Sigmoid colon (tissue), 7 donors: ENCODE results near the gene ZNF462. TPM values are rescaled to one million over a fixed set of nuclear protein-coding genes. Genes with fewer than 3 reads are reported as not detected.

ENCODE experiments used
- DNase-seq: peaks from one replicate; pipeline ENCODE4 v3.0.0-alpha.2; 2019
- H3K27ac ChIP-seq, 4 donors: fragments of 200-600 bp; sonication (generic); one replicate each; pipeline ENCODE4 v1.5.1; 2016 to 2019; ENCODE audit warnings: mild to moderate bottlenecking in 1 of 4
- H3K27me3 ChIP-seq, 3 donors: fragments of 200-600 bp; sonication (generic); one replicate each; pipeline ENCODE4 v1.5.1; 2019; ENCODE audit warnings: mild to moderate bottlenecking in 1 of 3
- H3K36me3 ChIP-seq, 4 donors: fragments of 200-600 bp; sonication (generic); one replicate each; pipeline ENCODE4 v1.5.1; 2016 to 2019
- H3K4me1 ChIP-seq, 4 donors: fragments of 200-600 bp; sonication (generic); one replicate each; pipeline ENCODE4 v1.5.1; 2017 to 2019
- H3K4me3 ChIP-seq, 4 donors: fragments of 200-600 bp; sonication (generic); one replicate each; pipeline ENCODE4 v1.5.1; 2017 to 2019; ENCODE audit warnings: mild to moderate bottlenecking in 2 of 4, moderate library complexity in 1 of 4
- H3K9me3 ChIP-seq, 4 donors: fragments of 200-600 bp in 3 of 4; sonication (generic) in 3 of 4; one replicate each; pipeline versions ENCODE4 v1.5.1 to v1.6.1; 2013 to 2019
- CTCF ChIP-seq, 4 experiments: fragments of 450-650 bp in 3 of 4; fragments of 200-600 bp in 1 of 4; IDR thresholded peaks; one replicate each; pipeline ENCODE4 v1.5.1; 2016 to 2019; ENCODE audit warnings: antibody characterized with exemption in 4 of 4, mild to moderate bottlenecking in 3 of 4, moderate library complexity in 2 of 4
- EP300 ChIP-seq, 4 donors: sonication (generic); formaldehyde crosslinking; IDR thresholded peaks; one replicate each; pipeline ENCODE4 v1.6.1; 2017; ENCODE audit warnings: antibody characterized with exemption in 4 of 4
- POLR2A ChIP-seq, 2 donors: fragments of 450-650 bp; IDR thresholded peaks; one replicate each; pipeline ENCODE4 v1.6.1; 2016; ENCODE audit warnings: antibody characterized with exemption in 2 of 2, mild to moderate bottlenecking in 2 of 2, moderate library complexity in 2 of 2
- POLR2AphosphoS5 ChIP-seq, 4 donors: sonication (generic); formaldehyde crosslinking; IDR thresholded peaks; one replicate each; pipeline ENCODE4 v1.6.1; 2017; ENCODE audit warnings: antibody characterized with exemption in 4 of 4
- WGBS, 2 donors: extraction: QIAGEN DNeasy Blood & Tissue Kit; methylation state at CpG; one replicate each; pipeline ENCODE4 v1.1.7; 2013; 5-methylcytosine and 5-hydroxymethylcytosine counted together
- intact Hi-C: fragments of 100-400 bp; cut with DNase I; formaldehyde crosslinking; loops from one replicate; pipeline ENCODE4 v1.15.1; 2023
- polyA plus RNA-seq, 3 donors: library from polyadenylated mRNA; stranded (reverse); fragments of 200-250 nt; gene quantifications; one replicate each; pipeline ENCODE4 v1.2.3, GENCODE V29; 2013
- total RNA-seq, 4 donors: library from RNA; depleted of rRNA; stranded (reverse); fragments of >200 nt; gene quantifications; one replicate each; pipeline ENCODE4 v1.1.0, GENCODE V29; 2016
- donor health status: healthy with polysubstance abuse.
- donor health status: Bipolar disorder and iron deficiency.
- donor health status: healthy.

The ZNF462 gene
- total and polyA plus RNA-seq, 7 donors: 0.60 to 33.8 (median 21.7) TPM

DNA sequence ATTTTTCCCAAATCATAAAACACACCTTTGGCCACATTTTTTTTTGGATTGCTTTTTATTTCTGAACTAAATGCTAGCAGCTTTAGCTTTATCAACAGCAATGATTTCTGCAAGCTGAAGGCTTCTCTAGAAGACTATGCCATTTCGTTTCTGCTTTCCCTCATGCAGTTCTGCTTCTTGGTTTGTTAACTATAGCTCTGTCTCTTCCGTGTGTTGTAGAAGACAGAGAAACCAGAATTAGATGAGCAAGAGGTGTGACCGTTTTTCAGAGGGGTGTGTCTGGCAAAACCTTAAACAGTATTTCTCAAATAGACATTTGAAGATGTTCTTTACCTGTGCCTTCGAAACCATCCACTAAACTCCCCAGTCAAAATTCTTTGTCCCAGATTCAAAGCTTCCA lies 131.5 kb downstream of the ZNF462 start:
- intact Hi-C loops: loop anchor here (10.0 kb wide), 1 partner anchor 130 kb away; the partner anchor contains the start of gene ZNF462
- TF ChIP-seq EP300 (IDR thresholded peaks at IDR 0.05) (no peak), POLR2AphosphoS5 (IDR thresholded peaks at IDR 0.05) (no peak), CTCF (IDR thresholded peaks at IDR 0.05) (no peak), POLR2A (IDR thresholded peaks at IDR 0.05) (no peak)
- Histone ChIP-seq H3K4me1 (peaks cover 0 to 6% (median 0%) of the 10 kb centered on the region in 4 donors), H3K36me3 (peaks cover 0 to 13% (median 3%) of the 10 kb centered on the region in 4 donors), H3K27me3 (no peaks in the 10 kb centered on the region), H3K9me3 (no peaks in the 10 kb centered on the region), H3K27ac (peak overlapping the region in 1 of 4 donors; percentile 10), H3K4me3 (no peak overlapping the region)
- 70 to 78% methylated on average over 4 of the region's 4 CpGs for WGBS, 2 donors
- no peak for DNase-seq

DNA sequence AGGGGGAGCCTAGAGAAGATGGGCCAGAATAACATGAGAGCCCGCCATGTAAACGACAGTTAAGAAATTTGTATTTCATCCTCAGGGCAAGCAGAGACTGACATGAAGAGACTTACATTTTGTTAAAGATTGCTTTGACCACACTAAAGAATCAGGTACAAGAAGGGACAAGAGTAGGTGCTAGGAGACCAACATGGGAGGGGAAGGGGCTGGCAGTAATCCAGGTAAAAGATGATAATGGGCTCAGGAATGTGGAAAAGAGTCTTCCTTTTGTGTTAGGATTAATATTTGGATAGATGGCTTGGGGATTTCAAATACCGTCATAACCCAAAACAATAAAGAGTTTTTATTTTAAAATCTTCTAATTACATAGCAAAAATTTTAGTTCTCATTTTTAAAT lies 137.3 kb downstream of the ZNF462 start:
- no peak for DNase-seq
- Histone ChIP-seq H3K36me3 (peaks cover 7 to 37% (median 10%) of the 10 kb centered on the region in 4 donors), H3K4me3 (no peak overlapping the region), H3K4me1 (no peaks in the 10 kb centered on the region), H3K27ac (no peak overlapping the region), H3K27me3 (no peaks in the 10 kb centered on the region), H3K9me3 (no peaks in the 10 kb centered on the region)
- TF ChIP-seq CTCF (IDR thresholded peaks at IDR 0.05) (no peak), POLR2AphosphoS5 (IDR thresholded peaks at IDR 0.05) (no peak), POLR2A (IDR thresholded peaks at IDR 0.05) (no peak), EP300 (IDR thresholded peaks at IDR 0.05) (no peak)
- WGBS, 2 donors: 91 to 94% methylated on average over 3 of the region's 3 CpGs
- intact Hi-C loops: no loop called here

DNA sequence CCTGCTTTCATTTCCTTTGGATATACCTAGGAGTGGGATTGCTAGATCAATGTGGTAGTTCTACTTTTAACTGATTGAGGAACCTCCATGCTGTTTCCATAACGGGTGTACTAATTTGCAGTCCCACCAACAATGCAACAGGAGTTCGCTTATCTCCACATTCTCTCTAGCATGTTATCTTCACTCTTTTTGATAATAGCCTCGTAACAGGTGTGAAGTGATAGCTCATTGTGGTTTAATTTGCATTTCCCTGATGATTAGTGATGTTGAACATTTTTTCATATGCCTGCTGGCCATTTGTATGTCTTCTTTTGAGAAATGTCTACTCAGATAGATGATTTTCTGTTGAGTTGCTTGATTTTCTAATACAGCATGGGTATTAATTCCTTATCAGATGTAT lies 142.2 kb downstream of the ZNF462 start:
- TF ChIP-seq POLR2AphosphoS5 (IDR thresholded peaks at IDR 0.05) (no peak), CTCF (IDR thresholded peaks at IDR 0.05) (no peak), POLR2A (IDR thresholded peaks at IDR 0.05) (no peak)
- no peaks in the 10 kb centered on the region for H3K9me3 ChIP-seq
- H3K4me3 ChIP-seq: no peak overlapping the region
- H3K36me3 ChIP-seq: peaks cover 6 to 55% (median 11%) of the 10 kb centered on the region in 4 donors
- no peaks in the 10 kb centered on the region for H3K27me3 ChIP-seq
- no peaks in the 10 kb centered on the region for H3K4me1 ChIP-seq
- intact Hi-C loops: no loop called here
- H3K27ac ChIP-seq: no peak overlapping the region
- no peak for DNase-seq
- WGBS, 2 donors: 83 to 95% methylated on average over 3 of the region's 3 CpGs

DNA sequence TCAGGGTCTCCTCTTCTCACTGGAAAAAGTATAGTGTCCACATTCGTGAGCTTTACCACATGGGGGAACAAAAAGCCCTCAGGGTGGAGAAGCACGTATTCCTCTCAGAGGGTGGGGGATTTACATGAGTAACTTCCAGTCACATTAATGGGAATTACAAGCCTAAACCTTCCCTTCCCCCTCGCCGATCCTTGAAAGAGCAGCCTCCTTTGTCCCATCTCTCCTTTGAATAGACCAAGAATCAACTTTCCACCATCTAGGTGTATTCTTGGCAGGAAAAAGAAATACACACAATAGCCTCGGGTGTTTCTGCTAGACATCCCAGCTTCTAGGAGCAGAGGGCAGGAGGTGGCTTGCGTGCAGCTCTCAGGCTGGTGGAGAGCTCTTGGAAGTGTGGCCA lies 144.4 kb downstream of the ZNF462 start:
- intact Hi-C loops: no loop called here
- 85 to 91% methylated on average over 6 of the region's 6 CpGs for WGBS, 2 donors
- Histone ChIP-seq H3K4me1 (no peaks in the 10 kb centered on the region), H3K27me3 (no peaks in the 10 kb centered on the region), H3K4me3 (no peak overlapping the region), H3K27ac (no peak overlapping the region), H3K9me3 (no peaks in the 10 kb centered on the region), H3K36me3 (peaks cover 7 to 68% (median 21%) of the 10 kb centered on the region in 4 donors)
- TF ChIP-seq EP300 (IDR thresholded peaks at IDR 0.05) (no peak), POLR2A (IDR thresholded peaks at IDR 0.05) (no peak)
- no peak for DNase-seq

- intact Hi-C loops: no loop called here
- TF ChIP-seq CTCF (IDR thresholded peaks at IDR 0.05) (no peak), EP300 (IDR thresholded peaks at IDR 0.05) (no peak), POLR2A (IDR thresholded peaks at IDR 0.05) (no peak), POLR2AphosphoS5 (IDR thresholded peaks at IDR 0.05) (no peak)
- Histone ChIP-seq H3K4me1 (no peaks in the 10 kb centered on the region), H3K9me3 (no peaks in the 10 kb centered on the region), H3K36me3 (peaks cover 7 to 62% (median 20%) of the 10 kb centered on the region in 4 donors), H3K4me3 (no peak overlapping the region), H3K27ac (no peak overlapping the region), H3K27me3 (no peaks in the 10 kb centered on the region)
- WGBS, 2 donors: 94 to 95% methylated on average over 3 of the region's 3 CpGs
- no peak for DNase-seq
Observed at GRCh38 chr9:107008011-107008410, 145.0 kb downstream of the ZNF462 start.
